ENCODE measurements around the gene TCEANC2.
"Not testable (repeated sequence)": the region's sequence is repeated elsewhere in the genome, so short reads cannot be mapped to it uniquely, and the experiment has no call there.

Gene TCEANC2

GRCh38 chr1:54091666-54092065 lies 38.3 kb downstream of the TCEANC2 start:
- no peak for DNase-seq

- no peak for DNase-seq
Observed at GRCh38 chr1:54094001-54094729, 40.8 kb downstream of the TCEANC2 start.

GRCh38 chr1:54094730-54095105 lies 41.3 kb downstream of the TCEANC2 start:
- not testable (repeated sequence) for DNase-seq

DNA sequence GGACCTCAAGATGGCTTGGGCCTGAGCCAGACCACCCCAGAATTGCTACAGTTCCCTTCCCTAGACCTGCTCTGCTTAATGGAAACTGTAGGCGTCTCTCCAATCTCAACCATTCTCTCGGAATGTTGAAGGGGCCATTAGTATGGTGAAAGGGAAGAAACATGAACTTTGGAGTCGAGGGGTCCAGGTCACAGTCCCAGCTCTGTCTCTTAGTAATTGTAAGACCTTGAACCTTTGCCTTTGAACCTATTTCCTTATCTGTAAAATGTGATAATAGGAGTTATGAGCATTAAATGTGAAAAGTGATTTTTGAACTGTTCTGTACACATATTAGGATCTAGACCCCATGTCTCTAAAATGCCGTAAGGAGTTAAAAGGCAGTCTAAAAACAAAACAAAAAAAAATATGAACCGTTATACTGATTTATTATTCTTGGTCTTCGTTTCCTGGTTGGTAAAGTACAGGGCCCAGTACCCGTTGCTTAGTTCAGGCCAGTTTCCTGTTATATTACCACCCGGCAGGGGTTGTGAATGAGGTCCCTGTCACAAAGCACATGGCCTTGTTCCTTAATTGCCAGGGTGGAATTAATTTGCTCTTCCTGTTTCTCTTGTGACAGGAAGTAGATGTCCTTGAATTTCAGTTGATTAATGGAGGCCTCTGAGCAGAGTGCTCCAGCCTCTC lies 42.3 kb downstream of the TCEANC2 start:
- no peak for DNase-seq

GRCh38 chr1:54096227-54096876 lies 42.9 kb downstream of the TCEANC2 start:
- DNase-seq: no peak

DNA sequence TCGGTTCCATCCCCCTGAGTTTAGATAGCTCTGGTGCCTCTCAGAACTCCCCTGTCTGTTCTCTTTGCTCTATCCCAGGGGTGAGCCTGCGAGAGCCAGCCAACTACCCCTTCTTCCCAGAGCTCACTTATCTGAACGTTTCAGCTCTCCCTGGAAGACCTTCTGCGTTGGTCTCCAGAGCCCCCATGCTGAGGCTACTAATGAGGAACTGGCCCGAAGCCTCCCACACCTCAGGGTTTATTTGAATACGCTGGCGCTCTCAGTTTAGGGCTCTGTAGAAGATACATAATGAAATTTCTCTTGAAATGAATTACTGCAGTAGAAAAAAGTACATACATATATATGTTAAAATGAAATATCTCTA lies 43.5 kb downstream of the TCEANC2 start:
- no peak for DNase-seq

- DNase-seq: no peak
Observed at GRCh38 chr1:54099061-54099610, 45.7 kb downstream of the TCEANC2 start.

GRCh38 chr1:54100500-54100899 lies 47.1 kb downstream of the TCEANC2 start:
- no peak for DNase-seq

GRCh38 chr1:54103414-54103813 lies 50.0 kb downstream of the TCEANC2 start:
- DNase-seq: no peak

DNA sequence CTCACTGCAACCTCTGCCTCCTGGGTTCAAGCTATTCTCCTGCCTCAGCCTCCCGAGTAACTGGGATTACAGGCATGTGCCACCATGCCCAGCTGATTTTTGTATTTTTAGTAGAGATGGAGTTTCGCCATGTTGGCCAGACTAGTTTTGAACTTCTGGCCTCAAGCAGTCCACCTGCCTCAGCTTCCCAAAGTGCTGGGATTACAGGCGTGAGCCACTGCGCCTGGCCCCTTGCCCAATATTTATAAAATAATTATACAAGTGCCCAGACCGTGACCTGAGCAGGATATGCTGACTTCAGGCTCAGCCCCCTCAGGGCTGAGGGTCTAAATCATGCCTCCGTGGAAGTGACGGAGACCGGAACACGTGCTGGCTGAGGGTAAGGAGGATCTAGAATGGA lies 51.2 kb downstream of the TCEANC2 start:
- not testable (repeated sequence) for DNase-seq

- DNase-seq: no peak
Observed at GRCh38 chr1:54105080-54105479, 51.7 kb downstream of the TCEANC2 start.

DNA sequence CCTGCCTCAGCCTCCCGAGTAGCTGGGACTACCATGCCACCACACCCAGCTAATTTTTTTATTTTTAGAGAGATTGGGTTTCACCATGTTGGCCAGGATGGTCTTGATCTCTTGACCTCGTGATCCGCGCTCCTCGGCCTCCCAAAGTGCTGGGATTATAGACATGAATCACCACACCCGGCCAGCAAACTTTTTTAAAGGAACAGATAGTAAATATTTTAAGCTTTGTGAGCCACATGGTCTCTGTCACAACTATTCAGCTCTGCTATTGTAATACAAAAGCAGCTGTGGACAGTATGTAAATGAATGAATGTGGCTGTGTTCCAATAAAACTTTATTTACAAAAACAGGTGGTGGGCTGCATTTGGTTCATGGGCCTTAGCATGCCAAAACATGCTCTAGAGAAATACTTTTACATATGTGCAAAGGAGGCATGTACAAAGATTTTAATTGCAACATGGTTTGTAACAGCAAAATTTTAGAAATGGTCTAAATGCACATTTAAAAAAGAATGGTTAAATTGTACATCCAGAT lies 52.4 kb downstream of the TCEANC2 start:
- DNase-seq: no peak

GRCh38 chr1:54107131-54107530 lies 53.7 kb downstream of the TCEANC2 start:
- DNase-seq: peak; percentile 48

GRCh38 chr1:54108156-54108555 lies 54.7 kb downstream of the TCEANC2 start:
- no peak for DNase-seq

- DNase-seq: no peak
Observed at GRCh38 chr1:54109129-54110090, 56.0 kb downstream of the TCEANC2 start.

- no peak for DNase-seq
Observed at GRCh38 chr1:54110996-54111395, 57.6 kb downstream of the TCEANC2 start.

- DNase-seq: no peak
Observed at GRCh38 chr1:54111624-54112023, 58.2 kb downstream of the TCEANC2 start.

- DNase-seq: no peak
Observed at GRCh38 chr1:54112027-54112426, 58.6 kb downstream of the TCEANC2 start.

- no peak for DNase-seq
Observed at GRCh38 chr1:54112705-54113368, 59.4 kb downstream of the TCEANC2 start.

DNA sequence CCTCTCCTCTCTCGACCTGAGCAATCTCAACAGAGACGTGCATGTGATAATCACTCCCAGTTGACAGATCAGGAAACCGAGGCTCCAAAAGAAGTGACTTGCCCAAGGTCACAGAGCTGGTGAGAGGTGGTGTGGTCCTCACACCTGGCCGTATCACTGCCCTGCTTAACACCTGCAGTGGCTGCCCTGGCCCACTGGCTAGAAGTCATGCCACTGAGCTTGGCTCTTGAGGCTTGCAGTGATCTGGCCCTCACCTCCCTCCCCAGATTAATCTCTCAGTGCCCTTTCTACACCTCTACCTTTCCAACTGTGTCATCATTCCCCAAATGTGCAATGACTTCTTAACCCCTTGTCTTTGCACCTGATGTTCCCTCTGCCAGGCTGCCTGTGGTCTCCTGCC lies 60.6 kb downstream of the TCEANC2 start:
- DNase-seq: no peak

DNA sequence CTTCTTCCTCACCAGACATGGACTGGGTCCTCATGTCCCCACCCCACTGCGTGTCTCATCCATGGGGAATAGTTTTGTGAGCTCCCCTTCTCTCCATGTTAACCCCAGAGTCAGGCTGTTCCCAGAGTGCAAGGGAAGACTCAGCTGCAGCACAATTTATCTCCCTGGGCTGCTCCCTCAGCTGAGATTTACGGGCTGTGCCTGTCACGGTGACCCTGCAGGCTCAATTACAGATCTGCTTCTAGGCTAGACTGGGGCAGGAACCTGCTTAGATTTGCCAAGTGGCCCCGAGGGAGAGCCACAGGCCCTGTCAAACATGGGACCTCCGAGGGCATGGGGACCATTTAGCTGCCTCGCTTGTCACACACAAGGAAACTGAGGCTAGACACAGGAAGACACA lies 61.5 kb downstream of the TCEANC2 start:
- DNase-seq: no peak

GRCh38 chr1:54115520-54115919 lies 62.1 kb downstream of the TCEANC2 start:
- DNase-seq: no peak

Measured in EL (cell line).